ENCODE data around the gene BCDIN3D.

DNA sequence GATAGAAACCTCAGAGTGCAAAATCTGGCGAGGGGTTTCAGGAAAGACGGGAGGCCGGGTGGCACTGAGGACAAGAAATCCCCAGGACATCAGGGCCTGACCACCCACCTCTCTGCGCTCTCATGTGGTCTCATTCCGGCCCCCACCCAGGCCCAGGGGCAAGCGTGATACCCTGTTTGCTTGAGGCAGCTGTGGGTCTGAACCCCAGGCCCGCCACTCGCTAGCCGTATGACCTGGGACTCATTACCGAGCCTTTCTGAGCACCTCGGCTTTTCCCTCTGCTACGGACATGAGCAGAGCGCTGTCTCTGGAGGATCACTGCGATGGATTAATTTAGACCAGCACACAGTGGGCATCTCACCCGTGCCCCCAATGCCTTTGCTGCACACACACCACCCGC is 25.5 kb upstream of the BCDIN3D start:
- TF ChIP-seq EZH2phosphoT487 (IDR thresholded peaks at IDR 0.05; ENCODE audit: insufficient read depth, low read depth) (no peak), EZH2 (IDR thresholded peaks at IDR 0.05; ENCODE audit: insufficient read depth, poor library complexity, severe bottlenecking) (no peak)

Measured in GM23248 (cell line).